Stomach (tissue), 9 donors: Measurements from ENCODE around the gene CCDC28B. TPM values are rescaled to one million over a fixed set of nuclear protein-coding genes. Genes with fewer than 3 reads are reported as not detected.

Experiments
- DNase-seq, 2 donors: peaks; one replicate each; pipeline versions ENCODE4 v3.0.0 to v3.0.0-alpha.2; 2013 to 2019
- H3K27ac ChIP-seq, 5 donors: fragments of 200-600 bp in 4 of 5; sonication (generic) in 4 of 5; one replicate each; pipeline ENCODE4 v1.5.1; 2013 to 2019; ENCODE audit warnings: mild to moderate bottlenecking in 1 of 5, moderate library complexity in 1 of 5
- H3K27me3 ChIP-seq, 3 donors: fragments of 200-600 bp; sonication (generic); one replicate each; pipeline ENCODE4 v1.5.1; 2017 to 2019; ENCODE audit warnings: mixed run types in 1 of 3
- H3K36me3 ChIP-seq, 4 donors: fragments of 200-600 bp; sonication (generic); 1 replicate in 3 of 4; 2 replicates in 1 of 4; pipeline ENCODE4 v1.5.1; 2016 to 2019
- H3K4me1 ChIP-seq, 4 donors: fragments of 200-600 bp; sonication (generic); one replicate each; pipeline ENCODE4 v1.5.1; 2016 to 2019
- H3K4me3 ChIP-seq, 4 donors: fragments of 200-600 bp; sonication (generic) in 3 of 4; one replicate each; pipeline ENCODE4 v1.5.1; 2016 to 2019; ENCODE audit warnings: mild to moderate bottlenecking in 1 of 4
- H3K9me3 ChIP-seq, 4 donors: fragments of 200-600 bp; sonication (generic); one replicate each; pipeline ENCODE4 v1.5.1; 2016 to 2019
- EP300 ChIP-seq: sonication (generic); formaldehyde crosslinking; IDR thresholded peaks from one replicate; pipeline ENCODE4 v1.6.1; 2017; ENCODE audit warnings: antibody characterized with exemption
- POLR2A ChIP-seq, 4 donors: fragments of 450-650 bp; IDR thresholded peaks; one replicate each; pipeline ENCODE4 v1.6.1; 2016; ENCODE audit warnings: antibody characterized with exemption in 4 of 4, control low read depth in 2 of 4, mild to moderate bottlenecking in 1 of 4, moderate library complexity in 1 of 4
- POLR2AphosphoS5 ChIP-seq, 3 donors: sonication (generic); formaldehyde crosslinking; IDR thresholded peaks; one replicate each; pipeline ENCODE4 v1.6.1; 2016; ENCODE audit warnings: antibody characterized with exemption in 3 of 3
- WGBS, 5 donors: extraction: QIAGEN DNeasy Blood & Tissue Kit in 3 of 5; methylation state at CpG; one replicate each; pipeline versions ENCODE4 v1.1.5 to v1.1.7; 2013 to 2018; 5-methylcytosine and 5-hydroxymethylcytosine counted together
- intact Hi-C: fragments of 100-400 bp; cut with DNase I; formaldehyde crosslinking; loops from one replicate; pipeline ENCODE4 v1.15.1; 2023; ENCODE audit warnings: low total_unique reads
- polyA plus RNA-seq, 3 donors: library from polyadenylated mRNA; stranded (reverse); fragments of 200-250 nt; gene quantifications; one replicate each; pipeline ENCODE4 v1.2.3, GENCODE V29; 2013
- total RNA-seq, 5 donors: library from RNA; depleted of rRNA; stranded (reverse); fragments of >200 nt; gene quantifications; one replicate each; pipeline versions ENCODE4 v1.1.0 to v1.2.3, GENCODE V29; 2014 to 2016
- TF ChIP-seq, protein P1 (sequence below), 7 experiments: fragments of 450-650 bp in 4 of 7; fragments of 200-600 bp in 3 of 7; sonication (generic) in 3 of 7; IDR thresholded peaks; one replicate each; pipeline ENCODE4 v1.5.1; 2016 to 2019; ENCODE audit warnings: antibody characterized with exemption in 7 of 7, control low read depth in 2 of 7, mild to moderate bottlenecking in 1 of 7
- donor health status: healthy with polysubstance abuse.
- donor health status: Bipolar disorder and iron deficiency.
- donor health status: healthy.

The CCDC28B gene
- total and polyA plus RNA-seq, 8 donors, result 0.45 to 27.8 (median 9.7) TPM; not detected in 2

DNA sequence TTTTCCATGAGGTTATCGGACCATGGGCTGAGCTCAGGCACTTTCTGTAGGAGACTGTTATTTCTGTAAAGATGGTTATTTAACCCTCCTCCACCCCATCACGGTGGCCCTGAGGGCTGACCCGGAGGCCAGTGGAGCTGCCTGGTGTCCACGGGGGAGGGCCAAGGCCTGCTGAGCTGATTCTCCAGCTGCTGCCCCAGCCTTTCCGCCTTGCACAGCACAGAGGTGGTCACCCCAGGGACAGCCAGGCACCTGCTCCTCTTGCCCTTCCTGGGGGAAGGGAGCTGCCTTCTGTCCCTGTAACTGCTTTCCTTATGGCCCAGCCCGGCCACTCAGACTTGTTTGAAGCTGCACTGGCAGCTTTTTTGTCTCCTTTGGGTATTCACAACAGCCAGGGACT lies 2.6 kb upstream of the CCDC28B start:
- Histone ChIP-seq H3K36me3 (peaks cover 37 to 59% (median 55%) of the 10 kb centered on the region in 4 donors), H3K27me3 (no peaks in the 10 kb centered on the region), H3K4me1 (peaks cover 26 to 51% (median 36%) of the 10 kb centered on the region in 4 donors), H3K9me3 (no peaks in the 10 kb centered on the region), H3K27ac (peak overlapping the region in 1 of 5 donors; percentile 37), H3K4me3 (no peak overlapping the region)
- intact Hi-C loops, result no loop called here
- no peak for DNase-seq
- WGBS, 5 donors, result 58 to 77% (median 69%) methylated on average over 5 to 6 of the region's 6 CpGs
- TF ChIP-seq POLR2AphosphoS5 (IDR thresholded peaks at IDR 0.05) (no peak), POLR2A (IDR thresholded peaks at IDR 0.05) (no peak), EP300 (no peak)
- TF ChIP-seq, protein P1, sequence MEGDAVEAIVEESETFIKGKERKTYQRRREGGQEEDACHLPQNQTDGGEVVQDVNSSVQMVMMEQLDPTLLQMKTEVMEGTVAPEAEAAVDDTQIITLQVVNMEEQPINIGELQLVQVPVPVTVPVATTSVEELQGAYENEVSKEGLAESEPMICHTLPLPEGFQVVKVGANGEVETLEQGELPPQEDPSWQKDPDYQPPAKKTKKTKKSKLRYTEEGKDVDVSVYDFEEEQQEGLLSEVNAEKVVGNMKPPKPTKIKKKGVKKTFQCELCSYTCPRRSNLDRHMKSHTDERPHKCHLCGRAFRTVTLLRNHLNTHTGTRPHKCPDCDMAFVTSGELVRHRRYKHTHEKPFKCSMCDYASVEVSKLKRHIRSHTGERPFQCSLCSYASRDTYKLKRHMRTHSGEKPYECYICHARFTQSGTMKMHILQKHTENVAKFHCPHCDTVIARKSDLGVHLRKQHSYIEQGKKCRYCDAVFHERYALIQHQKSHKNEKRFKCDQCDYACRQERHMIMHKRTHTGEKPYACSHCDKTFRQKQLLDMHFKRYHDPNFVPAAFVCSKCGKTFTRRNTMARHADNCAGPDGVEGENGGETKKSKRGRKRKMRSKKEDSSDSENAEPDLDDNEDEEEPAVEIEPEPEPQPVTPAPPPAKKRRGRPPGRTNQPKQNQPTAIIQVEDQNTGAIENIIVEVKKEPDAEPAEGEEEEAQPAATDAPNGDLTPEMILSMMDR (IDR thresholded peaks at IDR 0.05), result no peak

GRCh38 chr1:32198237-32199042 lies 2.0 kb upstream of the CCDC28B start:
- Histone ChIP-seq H3K4me3 (no peak overlapping the region), H3K27ac (peak overlapping the region in 1 of 5 donors; percentile 37), H3K4me1 (peaks cover 26 to 51% (median 36%) of the 10 kb centered on the region in 4 donors), H3K9me3 (no peaks in the 10 kb centered on the region), H3K36me3 (peaks cover 31 to 53% (median 49%) of the 10 kb centered on the region in 4 donors), H3K27me3 (no peaks in the 10 kb centered on the region)
- no peak for DNase-seq
- 74 to 84% (median 81%) methylated on average over 3 of the region's 3 CpGs for WGBS, 5 donors
- intact Hi-C loops, result no loop called here
- TF ChIP-seq POLR2AphosphoS5 (IDR thresholded peaks at IDR 0.05) (no peak), EP300 (no peak), POLR2A (IDR thresholded peaks at IDR 0.05) (no peak)
- TF ChIP-seq, protein P1 (IDR thresholded peaks at IDR 0.05), result no peak

- DNase-seq, result no peak
- H3K36me3 ChIP-seq, result peaks cover 23 to 46% (median 42%) of the 10 kb centered on the region in 4 donors
- H3K4me3 ChIP-seq, result no peak overlapping the region
- H3K9me3 ChIP-seq, result no peaks in the 10 kb centered on the region
- TF ChIP-seq POLR2A (IDR thresholded peaks at IDR 0.05), result no peak
- no peak for TF ChIP-seq EP300
- TF ChIP-seq POLR2AphosphoS5 (IDR thresholded peaks at IDR 0.05), result no peak
- TF ChIP-seq, protein P1 (IDR thresholded peaks at IDR 0.05), result no peak
- H3K27me3 ChIP-seq, result no peaks in the 10 kb centered on the region
- peak overlapping the region in 3 of 5 donors; percentile 84 to 89 (median 87) for H3K27ac ChIP-seq
- intact Hi-C loops, result no loop called here
- H3K4me1 ChIP-seq, result peaks cover 26 to 51% (median 36%) of the 10 kb centered on the region in 4 donors
- 60 to 80% (median 71%) methylated on average over 4 of the region's 4 CpGs for WGBS, 5 donors
These were observed 1.2 kb upstream of the CCDC28B start for GRCh38 chr1:32199043-32199716.

DNA sequence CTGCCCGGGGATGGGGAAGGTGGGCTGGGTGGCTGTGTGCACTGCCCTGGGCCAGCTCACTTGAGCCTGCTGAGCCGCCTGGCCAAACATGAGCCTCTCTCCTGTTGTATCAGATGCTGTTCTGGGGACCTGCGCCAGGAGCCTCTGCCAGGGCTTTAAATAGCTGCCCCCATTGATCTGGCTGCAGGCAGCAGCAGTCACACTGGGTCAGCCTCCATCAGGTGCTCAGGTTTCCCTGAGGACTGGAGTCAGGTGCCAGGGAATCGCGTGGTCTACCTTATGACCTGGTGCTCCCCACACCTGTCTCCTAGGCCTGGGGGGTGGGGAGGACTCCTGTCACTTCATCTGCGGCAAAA lies 700 bp upstream of the CCDC28B start:
- Histone ChIP-seq H3K36me3 (peaks cover 18 to 41% (median 37%) of the 10 kb centered on the region in 4 donors), H3K27me3 (no peaks in the 10 kb centered on the region), H3K27ac (peak overlapping the region; percentile 14 to 89 (median 84)), H3K4me1 (peaks cover 26 to 53% (median 37%) of the 10 kb centered on the region in 4 donors), H3K4me3 (peak overlapping the region in 3 of 4 donors; percentile 67 to 71 (median 70)), H3K9me3 (no peaks in the 10 kb centered on the region)
- TF ChIP-seq, protein P1 (IDR thresholded peaks at IDR 0.05), result no peak
- no peak for TF ChIP-seq EP300
- no peak for TF ChIP-seq POLR2AphosphoS5 (IDR thresholded peaks at IDR 0.05)
- no peak for TF ChIP-seq POLR2A (IDR thresholded peaks at IDR 0.05)
- 29 to 66% (median 35%) methylated on average over 3 to 6 of the region's 6 CpGs for WGBS, 5 donors
- intact Hi-C loops, result no loop called here
- peak; percentile 57 to 60 for DNase-seq
